ENCODE measurements around the gene MAGI1. TPM values are rescaled to one million over a fixed set of nuclear protein-coding genes. Genes with fewer than 3 reads are reported as not detected.

MAGI1 gene
- total RNA-seq, 1 experiment from 2014 or later: 58.2 TPM

DNA sequence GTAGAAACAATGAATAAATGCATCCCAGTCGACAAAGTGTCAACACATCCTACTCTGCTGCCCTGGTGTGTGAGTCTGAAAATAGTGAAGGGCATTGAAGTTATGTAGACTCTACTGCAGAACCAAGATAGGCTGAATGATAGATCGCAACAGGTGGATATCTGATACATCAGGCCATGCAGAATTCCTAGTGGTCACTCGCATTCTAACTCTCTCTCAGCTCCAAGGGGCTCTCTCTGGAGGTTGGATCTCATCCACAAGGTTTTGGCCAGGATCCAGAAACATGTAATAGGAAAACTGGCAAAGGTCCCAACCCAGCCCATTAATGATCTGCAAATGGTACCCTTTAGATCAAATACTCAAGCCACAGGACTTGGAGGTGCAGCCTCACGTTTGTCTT lies 514.1 kb downstream of the MAGI1 start:
- TF ChIP-seq ZNF671 (CRISPR knock-in tag; IDR thresholded peaks at IDR 0.05) (no peak), PRRX2 (CRISPR knock-in tag; IDR thresholded peaks at IDR 0.05) (no peak), SMAD3 (CRISPR knock-in tag; IDR thresholded peaks at IDR 0.05; ENCODE audit: borderline replicate concordance) (no peak), MXD4 (CRISPR knock-in tag; IDR thresholded peaks at IDR 0.05; ENCODE audit: borderline replicate concordance) (no peak), TEAD1 (CRISPR knock-in tag; IDR thresholded peaks at IDR 0.05) (no peak), ATF1 (CRISPR knock-in tag; IDR thresholded peaks at IDR 0.05) (no peak), CBFB (CRISPR knock-in tag; IDR thresholded peaks at IDR 0.05; ENCODE audit: low read depth) (no peak), EMX1 (CRISPR knock-in tag; IDR thresholded peaks at IDR 0.05) (no peak), RORB (CRISPR knock-in tag; IDR thresholded peaks at IDR 0.05) (no peak)
- TF ChIP-seq, protein P1, sequence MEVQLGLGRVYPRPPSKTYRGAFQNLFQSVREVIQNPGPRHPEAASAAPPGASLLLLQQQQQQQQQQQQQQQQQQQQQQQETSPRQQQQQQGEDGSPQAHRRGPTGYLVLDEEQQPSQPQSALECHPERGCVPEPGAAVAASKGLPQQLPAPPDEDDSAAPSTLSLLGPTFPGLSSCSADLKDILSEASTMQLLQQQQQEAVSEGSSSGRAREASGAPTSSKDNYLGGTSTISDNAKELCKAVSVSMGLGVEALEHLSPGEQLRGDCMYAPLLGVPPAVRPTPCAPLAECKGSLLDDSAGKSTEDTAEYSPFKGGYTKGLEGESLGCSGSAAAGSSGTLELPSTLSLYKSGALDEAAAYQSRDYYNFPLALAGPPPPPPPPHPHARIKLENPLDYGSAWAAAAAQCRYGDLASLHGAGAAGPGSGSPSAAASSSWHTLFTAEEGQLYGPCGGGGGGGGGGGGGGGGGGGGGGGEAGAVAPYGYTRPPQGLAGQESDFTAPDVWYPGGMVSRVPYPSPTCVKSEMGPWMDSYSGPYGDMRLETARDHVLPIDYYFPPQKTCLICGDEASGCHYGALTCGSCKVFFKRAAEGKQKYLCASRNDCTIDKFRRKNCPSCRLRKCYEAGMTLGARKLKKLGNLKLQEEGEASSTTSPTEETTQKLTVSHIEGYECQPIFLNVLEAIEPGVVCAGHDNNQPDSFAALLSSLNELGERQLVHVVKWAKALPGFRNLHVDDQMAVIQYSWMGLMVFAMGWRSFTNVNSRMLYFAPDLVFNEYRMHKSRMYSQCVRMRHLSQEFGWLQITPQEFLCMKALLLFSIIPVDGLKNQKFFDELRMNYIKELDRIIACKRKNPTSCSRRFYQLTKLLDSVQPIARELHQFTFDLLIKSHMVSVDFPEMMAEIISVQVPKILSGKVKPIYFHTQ (CRISPR knock-in tag; IDR thresholded peaks at IDR 0.05): no peak
- TF ChIP-seq, protein P2, sequence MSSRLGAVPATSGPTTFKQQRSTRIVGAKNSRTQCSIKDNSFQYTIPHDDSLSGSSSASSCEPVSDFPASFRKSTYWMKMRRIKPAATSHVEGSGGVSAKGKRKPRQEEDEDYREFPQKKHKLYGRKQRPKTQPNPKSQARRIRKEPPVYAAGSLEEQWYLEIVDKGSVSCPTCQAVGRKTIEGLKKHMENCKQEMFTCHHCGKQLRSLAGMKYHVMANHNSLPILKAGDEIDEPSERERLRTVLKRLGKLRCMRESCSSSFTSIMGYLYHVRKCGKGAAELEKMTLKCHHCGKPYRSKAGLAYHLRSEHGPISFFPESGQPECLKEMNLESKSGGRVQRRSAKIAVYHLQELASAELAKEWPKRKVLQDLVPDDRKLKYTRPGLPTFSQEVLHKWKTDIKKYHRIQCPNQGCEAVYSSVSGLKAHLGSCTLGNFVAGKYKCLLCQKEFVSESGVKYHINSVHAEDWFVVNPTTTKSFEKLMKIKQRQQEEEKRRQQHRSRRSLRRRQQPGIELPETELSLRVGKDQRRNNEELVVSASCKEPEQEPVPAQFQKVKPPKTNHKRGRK (CRISPR knock-in tag; IDR thresholded peaks at IDR 0.05; ENCODE audit: borderline replicate concordance): no peak
- Mint-ChIP-seq H3K4me1 (peaks cover 25% of the 10 kb centered on the region), H3K27ac (no peak overlapping the region), H3K4me3 (no peak overlapping the region), H3K36me3 (0 out of 2 replicates have a peak, but pooled peaks cover 2% of the 10 kb centered on the region), H3K27me3 (ENCODE audit: low read depth) (no peaks in the 10 kb centered on the region), H3K9me3 (peaks cover 4% of the 10 kb centered on the region; the same call in 1 of the 2 replicates)
- DNase-seq (ENCODE audit: low spot score) (no peak), ATAC-seq (no peak)
- CTCF ChIA-PET: no interaction called here
- POLR2A ChIA-PET: no interaction called here

- TF ChIP-seq, protein P2 (CRISPR knock-in tag; IDR thresholded peaks at IDR 0.05; ENCODE audit: borderline replicate concordance): no peak
- TF ChIP-seq NR2C2 (CRISPR knock-in tag; IDR thresholded peaks at IDR 0.05): no peak
- no peak for TF ChIP-seq CBFB (CRISPR knock-in tag; IDR thresholded peaks at IDR 0.05; ENCODE audit: low read depth)
- TF ChIP-seq ZBTB21 (CRISPR knock-in tag; IDR thresholded peaks at IDR 0.05; ENCODE audit: borderline replicate concordance): no peak
- TF ChIP-seq SMAD3 (CRISPR knock-in tag; IDR thresholded peaks at IDR 0.05; ENCODE audit: borderline replicate concordance): no peak
- TF ChIP-seq GABPB1 (CRISPR knock-in tag; IDR thresholded peaks at IDR 0.05): no peak
- no peak for TF ChIP-seq NFYB (CRISPR knock-in tag; conservative IDR thresholded peaks at IDR 0.05; ENCODE audit: low read depth)
- TF ChIP-seq CREM (CRISPR knock-in tag; IDR thresholded peaks at IDR 0.05): no peak
- TF ChIP-seq TEAD4 (CRISPR knock-in tag; IDR thresholded peaks at IDR 0.05): no peak
- CTCF ChIA-PET: no interaction called here
- Mint-ChIP-seq H3K4me3 (no peak overlapping the region), H3K27ac (no peak overlapping the region), H3K9me3 (peaks cover 4% of the 10 kb centered on the region; the same call in 1 of the 2 replicates), H3K27me3 (ENCODE audit: low read depth) (no peaks in the 10 kb centered on the region), H3K36me3 (0 out of 2 replicates have a peak, but pooled peaks cover 2% of the 10 kb centered on the region), H3K4me1 (peaks cover 29% of the 10 kb centered on the region)
- ATAC-seq (no peak), DNase-seq (ENCODE audit: low spot score) (no peak)
- POLR2A ChIA-PET: no interaction called here
Measured at GRCh38 chr3:65523878-65524277, 514.8 kb downstream of the MAGI1 start.

- ChIA-PET CTCF (no interaction called here), POLR2A (no interaction called here)
- Mint-ChIP-seq H3K27me3 (ENCODE audit: low read depth) (no peaks in the 10 kb centered on the region), H3K9me3 (peaks cover 5% of the 10 kb centered on the region), H3K36me3 (peaks cover 7% of the 10 kb centered on the region), H3K4me1 (peaks cover 35% of the 10 kb centered on the region), H3K4me3 (no peak overlapping the region), H3K27ac (no peak overlapping the region)
- no peak for ATAC-seq
- DNase-seq (ENCODE audit: low spot score): no peak
- TF ChIP-seq PRDM15 (CRISPR knock-in tag; IDR thresholded peaks at IDR 0.05) (no peak), NR1H2 (CRISPR knock-in tag; IDR thresholded peaks at IDR 0.05) (no peak), ETV6 (CRISPR knock-in tag; IDR thresholded peaks at IDR 0.05) (no peak), SMAD3 (CRISPR knock-in tag; IDR thresholded peaks at IDR 0.05; ENCODE audit: borderline replicate concordance) (no peak)
- TF ChIP-seq, protein P3, sequence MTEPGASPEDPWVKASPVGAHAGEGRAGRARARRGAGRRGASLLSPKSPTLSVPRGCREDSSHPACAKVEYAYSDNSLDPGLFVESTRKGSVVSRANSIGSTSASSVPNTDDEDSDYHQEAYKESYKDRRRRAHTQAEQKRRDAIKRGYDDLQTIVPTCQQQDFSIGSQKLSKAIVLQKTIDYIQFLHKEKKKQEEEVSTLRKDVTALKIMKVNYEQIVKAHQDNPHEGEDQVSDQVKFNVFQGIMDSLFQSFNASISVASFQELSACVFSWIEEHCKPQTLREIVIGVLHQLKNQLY (CRISPR knock-in tag; IDR thresholded peaks at IDR 0.05): no peak
- TF ChIP-seq, protein P4, sequence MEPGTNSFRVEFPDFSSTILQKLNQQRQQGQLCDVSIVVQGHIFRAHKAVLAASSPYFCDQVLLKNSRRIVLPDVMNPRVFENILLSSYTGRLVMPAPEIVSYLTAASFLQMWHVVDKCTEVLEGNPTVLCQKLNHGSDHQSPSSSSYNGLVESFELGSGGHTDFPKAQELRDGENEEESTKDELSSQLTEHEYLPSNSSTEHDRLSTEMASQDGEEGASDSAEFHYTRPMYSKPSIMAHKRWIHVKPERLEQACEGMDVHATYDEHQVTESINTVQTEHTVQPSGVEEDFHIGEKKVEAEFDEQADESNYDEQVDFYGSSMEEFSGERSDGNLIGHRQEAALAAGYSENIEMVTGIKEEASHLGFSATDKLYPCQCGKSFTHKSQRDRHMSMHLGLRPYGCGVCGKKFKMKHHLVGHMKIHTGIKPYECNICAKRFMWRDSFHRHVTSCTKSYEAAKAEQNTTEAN (CRISPR knock-in tag; IDR thresholded peaks at IDR 0.05): no peak
Measured at GRCh38 chr3:65521032-65521431, 517.7 kb downstream of the MAGI1 start.

Data from WTC11 (cell line).